Hepatocyte (in vitro differentiated cells): ENCODE results near the gene WDR89.

Experiments
- CTCF ChIP-seq: fragments of 200-600 bp; sonication (generic); IDR thresholded peaks from 2 replicates; pipeline ENCODE4 v1.5.1; 2016; ENCODE audit warnings: antibody characterized with exemption, mild to moderate bottlenecking; ENCODE audit not compliant: poor library complexity
- EZH2 ChIP-seq: fragments of 200-600 bp; sonication (generic); IDR thresholded peaks from 2 replicates; pipeline ENCODE4 v1.6.1; 2016; ENCODE audit warnings: antibody characterized with exemption, mild to moderate bottlenecking, borderline replicate concordance
- EZH2phosphoT487 ChIP-seq: fragments of 200-600 bp; sonication (generic); IDR thresholded peaks from one replicate; pipeline ENCODE4 v1.6.1; 2018; ENCODE audit warnings: antibody characterized with exemption, mild to moderate bottlenecking, low read depth, moderate library complexity; ENCODE audit not compliant: unreplicated experiment, severe bottlenecking

GRCh38 chr14:63642656-63643382, 1.1 kb upstream of the WDR89 start:
- TF ChIP-seq CTCF (no peak), EZH2 (no peak), EZH2phosphoT487 (no peak)
